HS-27A (cell line): ENCODE results near the gene GNG7.
"Not testable (repeated sequence)": the region's sequence is repeated elsewhere in the genome, so short reads cannot be mapped to it uniquely, and the experiment has no call there.

Experiments
- DNase-seq: peaks from one replicate; pipeline ENCODE4 v3.0.0-alpha.2; 2012; ENCODE audit warnings: low read depth, missing footprints

Gene GNG7

GRCh38 chr19:2533686-2534422 lies 168.6 kb downstream of the GNG7 start:
- no peak for DNase-seq

GRCh38 chr19:2533072-2533425 lies 169.4 kb downstream of the GNG7 start:
- no peak for DNase-seq

DNA sequence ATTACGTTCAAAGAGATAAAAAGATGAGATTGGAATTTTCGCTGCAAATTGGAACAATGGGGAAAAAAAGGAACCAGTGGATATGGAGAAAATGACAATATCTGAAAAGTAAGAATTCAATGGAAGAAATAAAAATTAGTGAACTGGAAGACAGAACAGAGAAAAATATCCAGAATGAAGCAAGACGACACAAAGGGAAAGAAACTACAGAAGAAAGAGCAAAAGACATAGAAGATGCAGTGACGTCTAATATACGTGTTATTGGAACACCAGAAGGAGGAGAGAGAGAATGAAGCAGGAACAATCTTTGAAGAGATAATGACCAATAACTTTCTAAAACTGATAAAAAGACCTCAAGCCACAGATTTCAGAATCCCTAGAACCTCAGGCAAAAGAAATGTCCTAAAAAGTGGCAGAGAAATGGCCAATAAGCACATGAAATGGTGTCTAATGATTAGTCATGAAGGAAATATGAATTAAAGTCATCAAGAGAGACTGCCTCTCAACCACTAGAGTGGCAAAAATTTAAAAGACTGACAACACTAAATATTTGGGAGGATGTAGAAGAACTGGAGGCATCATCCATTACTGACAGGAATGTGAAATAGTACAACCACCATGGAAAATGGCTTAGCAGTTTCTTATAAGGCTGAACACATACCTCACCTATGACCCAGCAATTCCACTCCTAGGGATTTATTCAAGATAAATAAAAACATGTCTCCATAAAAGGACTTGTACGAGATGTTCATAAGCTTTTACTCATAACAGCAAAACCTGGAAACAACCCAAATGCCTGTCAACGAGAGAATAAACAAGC lies 170.0 kb downstream of the GNG7 start:
- peak; percentile 95 for DNase-seq

- DNase-seq, result not testable (repeated sequence)
These were observed 172.6 kb downstream of the GNG7 start for GRCh38 chr19:2529942-2530341.

DNA sequence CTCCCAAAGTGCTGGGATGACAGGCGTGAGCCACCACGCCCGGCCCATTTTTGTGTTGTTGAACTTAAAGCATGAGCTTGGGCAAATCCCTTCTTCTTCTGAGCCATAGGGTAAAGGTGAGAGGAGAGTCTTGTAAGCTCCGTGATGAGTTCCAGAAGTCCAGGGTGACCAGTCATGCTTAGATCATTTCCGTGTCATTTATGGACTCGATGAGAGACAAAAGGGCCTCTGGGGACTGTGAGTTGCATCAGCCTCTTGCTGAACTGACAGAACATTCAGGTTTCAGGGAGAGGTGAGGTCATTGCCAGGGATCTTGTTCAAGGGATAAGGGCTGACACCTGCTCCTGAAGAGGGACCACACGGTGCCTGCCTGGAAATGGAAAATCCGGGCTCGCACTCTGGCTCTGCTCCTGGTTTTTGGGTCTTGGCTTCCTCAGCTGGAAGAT lies 173.0 kb downstream of the GNG7 start:
- no peak for DNase-seq

DNA sequence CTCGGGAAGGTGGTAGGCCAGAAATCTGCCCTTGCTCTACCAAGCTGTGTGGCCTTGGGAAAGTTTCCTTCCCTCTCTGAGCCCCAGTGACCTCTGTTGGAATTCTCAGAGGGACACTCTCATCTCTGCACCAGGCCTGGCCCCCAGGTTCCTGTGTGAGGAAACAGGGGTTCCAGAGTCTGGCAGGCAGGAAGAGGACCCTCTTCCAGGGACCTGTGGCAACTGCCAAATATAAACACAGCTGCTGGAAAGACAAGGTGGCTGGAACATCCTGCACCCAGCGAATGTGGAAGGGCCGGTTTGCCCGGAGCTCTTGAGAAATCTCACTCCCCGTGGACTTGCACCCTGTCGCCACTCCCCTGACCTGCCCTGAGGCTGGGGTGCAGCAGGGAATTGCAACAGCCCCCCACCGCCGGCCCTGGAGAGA lies 173.8 kb downstream of the GNG7 start:
- no peak for DNase-seq

- no peak for DNase-seq
These were observed 174.8 kb downstream of the GNG7 start for GRCh38 chr19:2527686-2528085.

DNA sequence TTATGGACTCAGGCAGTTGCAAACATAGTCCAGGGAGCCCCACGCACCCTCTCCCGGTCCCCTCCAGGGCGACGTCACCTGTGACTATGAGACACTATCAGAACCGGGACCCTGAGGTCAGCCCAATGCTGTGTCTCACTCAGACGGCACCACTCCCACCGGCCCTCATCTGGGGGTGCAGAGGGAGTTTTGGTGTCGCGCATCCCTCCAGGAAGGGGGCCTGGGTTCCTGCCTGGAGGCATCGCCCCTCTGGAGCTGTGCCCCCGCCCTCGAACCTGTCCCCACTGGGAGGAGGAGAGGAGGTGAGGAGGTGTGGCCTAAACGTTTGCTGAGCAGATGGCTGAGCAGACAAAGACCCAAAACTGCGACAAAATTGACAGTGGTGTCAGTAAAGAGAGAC lies 175.3 kb downstream of the GNG7 start:
- DNase-seq, result no peak

DNA sequence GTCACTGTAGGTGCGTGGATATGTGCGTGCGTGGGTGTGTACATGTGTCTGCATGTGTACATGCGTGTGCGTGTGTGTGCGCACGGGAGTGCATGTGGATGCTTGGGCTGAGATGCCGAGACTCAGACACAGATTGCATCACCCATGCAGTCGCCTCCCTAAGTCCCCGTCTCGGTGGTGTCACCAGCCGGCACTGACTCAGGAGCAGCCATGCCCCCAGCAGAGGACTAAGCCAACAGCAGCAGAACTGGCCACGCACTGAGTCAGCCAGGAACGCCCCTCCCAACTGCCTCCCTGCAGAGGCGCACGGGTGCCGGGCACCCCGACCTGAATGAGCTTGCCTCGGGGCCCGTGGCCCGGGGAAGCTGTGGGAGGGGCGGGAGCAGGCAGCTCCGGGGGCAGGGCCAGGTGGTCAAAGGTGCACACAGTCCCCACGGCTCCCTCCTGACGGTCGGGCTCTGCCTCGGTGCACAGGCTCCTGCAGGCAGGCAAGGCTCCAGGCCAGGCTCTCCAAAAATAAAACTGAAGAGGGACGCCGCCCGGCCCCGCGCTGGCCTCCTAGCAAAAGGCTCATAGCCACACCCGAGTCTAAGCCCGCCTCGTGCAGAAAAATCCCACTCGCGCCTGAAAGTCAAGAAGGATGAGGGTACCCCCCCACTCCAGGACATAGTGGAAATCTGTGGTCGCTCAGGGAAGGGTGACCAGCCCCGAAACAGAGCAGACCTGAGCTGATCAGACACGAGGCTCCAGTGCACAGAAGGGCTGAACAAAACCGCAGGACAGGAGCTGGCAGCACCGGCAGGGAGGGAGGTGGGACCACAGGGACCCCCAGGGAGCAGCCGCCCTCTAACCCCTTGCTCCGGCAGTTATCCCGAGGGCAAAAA lies 177.4 kb downstream of the GNG7 start:
- no peak for DNase-seq

DNA sequence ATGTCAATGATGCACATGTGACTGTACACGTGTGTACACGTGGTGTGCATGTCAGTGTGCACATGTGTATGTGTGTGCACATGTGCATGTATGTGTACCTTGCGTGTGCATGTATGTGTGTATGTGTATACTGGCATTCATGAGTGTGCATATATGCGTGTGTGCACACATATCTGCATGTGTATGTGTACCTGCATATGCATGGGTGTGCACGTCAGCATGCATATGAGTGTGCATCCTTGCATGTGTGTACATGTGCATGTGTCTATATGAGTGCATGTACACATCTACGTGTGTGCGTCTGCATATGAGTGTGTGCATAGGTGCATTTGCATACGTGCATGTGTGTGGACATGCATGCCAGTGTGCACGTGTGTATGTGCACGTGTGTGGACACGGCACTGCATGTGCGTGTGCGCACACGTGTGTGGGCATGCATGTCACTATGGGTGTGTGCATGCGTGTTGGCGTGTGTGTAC lies 178.1 kb downstream of the GNG7 start:
- DNase-seq, result no peak

- no peak for DNase-seq
These were observed 178.7 kb downstream of the GNG7 start for GRCh38 chr19:2523630-2524311.

DNA sequence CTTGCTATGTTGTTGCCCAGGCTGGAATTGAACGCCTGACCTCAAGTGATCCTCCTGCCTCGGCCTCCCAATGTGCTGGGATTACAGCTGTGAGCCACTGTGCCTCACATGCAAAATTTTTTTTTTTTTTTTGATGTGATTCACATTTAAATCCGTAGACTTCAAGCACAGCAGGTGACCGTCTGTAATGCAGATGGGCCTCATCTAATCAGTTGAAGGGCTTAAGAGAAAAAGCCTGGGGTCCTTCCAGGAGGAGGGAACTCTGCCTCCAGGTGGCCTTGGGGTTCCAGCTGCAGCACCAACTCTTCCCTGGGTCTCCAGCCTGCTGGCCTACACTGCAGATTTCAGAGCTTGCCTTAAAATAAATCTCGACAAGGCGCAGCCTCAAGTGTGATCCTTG lies 183.0 kb downstream of the GNG7 start:
- DNase-seq, result no peak

GRCh38 chr19:2518856-2519255 lies 183.6 kb downstream of the GNG7 start:
- not testable (repeated sequence) for DNase-seq

DNA sequence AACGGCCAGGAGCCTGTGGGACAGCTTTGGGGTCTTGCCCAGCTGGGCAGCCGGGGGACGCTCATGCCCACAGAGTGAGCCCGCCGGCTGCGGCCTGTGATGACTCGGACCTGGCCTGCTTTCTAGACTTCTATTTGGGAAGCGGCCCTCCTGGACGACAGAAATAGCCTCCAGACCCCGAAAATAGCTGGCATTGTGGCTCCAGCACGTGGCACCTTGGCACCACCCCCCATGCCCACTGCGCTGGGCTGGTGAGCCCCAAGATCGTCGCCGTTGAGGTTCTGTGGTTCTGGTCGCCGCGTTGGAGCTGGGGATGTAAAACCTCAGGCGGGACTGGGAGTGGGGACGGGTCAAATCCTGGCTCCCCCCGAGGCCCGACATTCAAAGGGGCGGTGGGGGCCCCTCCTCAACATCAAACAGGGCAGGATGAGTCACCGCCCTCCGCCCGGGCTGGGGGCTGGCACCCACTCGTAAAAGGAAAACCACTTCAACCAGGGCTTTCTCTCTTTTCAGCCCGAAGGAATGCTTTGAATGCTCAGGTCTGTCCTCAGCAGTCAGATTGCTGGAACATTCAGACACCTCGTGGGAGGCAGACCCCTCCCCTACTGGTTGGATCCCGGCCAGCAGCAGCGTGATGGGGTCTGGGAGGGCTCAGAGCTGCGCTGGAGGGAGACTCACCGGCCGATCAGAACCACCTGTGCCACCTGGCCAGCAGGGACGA lies 184.5 kb downstream of the GNG7 start:
- no peak for DNase-seq

GRCh38 chr19:2516727-2517126 lies 185.8 kb downstream of the GNG7 start:
- no peak for DNase-seq

GRCh38 chr19:2514981-2515518 lies 187.4 kb downstream of the GNG7 start:
- DNase-seq, result no peak

GRCh38 chr19:2512523-2513431 lies 189.7 kb downstream of the GNG7 start:
- no peak for DNase-seq

- no peak for DNase-seq
These were observed 190.5 kb downstream of the GNG7 start for GRCh38 chr19:2511991-2512390.

GRCh38 chr19:2511570-2511969 lies 190.9 kb downstream of the GNG7 start:
- DNase-seq, result no peak

DNA sequence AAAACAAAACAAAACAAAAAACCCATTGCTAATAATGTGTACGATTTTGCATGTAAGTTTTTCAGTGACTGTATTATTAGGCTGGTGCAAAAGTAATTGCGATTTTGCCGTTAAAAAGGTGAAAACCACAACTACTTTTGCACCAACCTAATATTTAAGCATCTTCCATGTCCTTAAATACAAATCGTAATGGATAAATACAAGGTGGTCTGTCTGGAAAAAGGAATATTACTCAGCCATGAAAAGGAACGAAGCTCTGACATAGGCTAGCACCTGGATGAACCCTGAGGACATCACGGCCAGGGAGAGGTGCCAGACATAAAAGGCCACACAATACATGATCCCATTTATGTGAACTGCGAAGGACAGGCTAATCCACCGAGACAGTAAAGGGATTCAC lies 193.4 kb downstream of the GNG7 start:
- no peak for DNase-seq
